CD4-positive, alpha-beta T cell (primary cell): ENCODE results near the gene RAD51B. TPM values are rescaled to one million over a fixed set of nuclear protein-coding genes. Genes with fewer than 3 reads are reported as not detected.

Experiments used
- ATAC-seq: fragments of 200-7000 bp; cut with Tn5 transposase; one replicate; pipeline ENCODE4 v1.10.0; 2022; ENCODE audit warnings: mild to moderate bottlenecking; ENCODE audit not compliant: poor library complexity
- CTCF ChIA-PET: fragments of 350-600 bp; sonication (Branson Sonifier 250); formaldehyde crosslinking; loops from one replicate; lab custom pipeline; 2021; ENCODE audit warnings: antibody characterized with exemption, inconsistent platforms; lab: Charles Lee
- POLR2A ChIA-PET: fragments of 350-600 bp; sonication (Branson Sonifier 250); formaldehyde crosslinking; loops from one replicate; lab custom pipeline; 2021; ENCODE audit warnings: antibody characterized with exemption, inconsistent platforms; lab: Charles Lee
- DNase-seq, 14 experiments: peaks; one replicate each; pipeline ENCODE4 v3.0.0-alpha.2; 2013 to 2020; ENCODE audit warnings: mixed read lengths in 2 of 14
- H3K27ac ChIP-seq, 2 donors: one replicate each; pipeline versions ENCODE4 v1.5.1 to v1.7.0; 2013; ENCODE audit warnings: low read length in 2 of 2, low read depth in 1 of 2, mild to moderate bottlenecking in 1 of 2
- H3K27me3 ChIP-seq, 2 experiments: 1 replicate in 1 of 2; 2 replicates in 1 of 2; pipeline versions ENCODE4 v1.6.1 to v1.7.0; 2013; ENCODE audit warnings: low read length in 2 of 2, control low read depth in 1 of 2, mild to moderate bottlenecking in 1 of 2, moderate library complexity in 1 of 2; ENCODE audit not compliant: insufficient read depth in 2 of 2, control insufficient read depth in 1 of 2
- H3K36me3 ChIP-seq: one replicate; pipeline ENCODE4 v1.6.1; 2013; ENCODE audit warnings: low read length, control low read depth; ENCODE audit not compliant: insufficient read depth
- H3K4me1 ChIP-seq: one replicate; pipeline ENCODE4 v1.6.1; 2013; ENCODE audit warnings: low read length, control low read depth; ENCODE audit not compliant: insufficient read depth
- H3K4me3 ChIP-seq: one replicate; pipeline ENCODE4 v1.5.1; 2013; ENCODE audit warnings: mild to moderate bottlenecking, low read length, moderate library complexity
- H3K9me3 ChIP-seq, 2 experiments: 1 replicate in 1 of 2; 2 replicates in 1 of 2; pipeline versions ENCODE4 v1.6.1 to v1.7.0; 2013; ENCODE audit warnings: low read length in 2 of 2, mild to moderate bottlenecking in 2 of 2, control low read depth in 1 of 2, moderate library complexity in 1 of 2; ENCODE audit not compliant: control insufficient read depth in 1 of 2, insufficient read depth in 1 of 2
- H3K27ac Mint-ChIP-seq: one replicate; pipeline ENCODE4 v1.8.0; 2020; ENCODE audit warnings: mixed read lengths
- H3K27me3 Mint-ChIP-seq: one replicate; pipeline ENCODE4 v1.8.0; 2021; ENCODE audit warnings: mixed read lengths
- H3K36me3 Mint-ChIP-seq: one replicate; pipeline ENCODE4 v1.8.0; 2021; ENCODE audit warnings: low read depth, mixed read lengths
- H3K4me1 Mint-ChIP-seq: one replicate; pipeline ENCODE4 v1.8.0; 2021; ENCODE audit warnings: low read depth, mixed read lengths
- H3K4me3 Mint-ChIP-seq: one replicate; pipeline ENCODE4 v1.8.0; 2020; ENCODE audit warnings: mild to moderate bottlenecking, mixed read lengths
- H3K9me3 Mint-ChIP-seq: one replicate; pipeline ENCODE4 v1.8.0; 2020; ENCODE audit warnings: mixed read lengths
- intact Hi-C, 2 experiments: fragments of 100-400 bp; cut with DNase I in 1 of 2; cut with micrococcal nuclease in 1 of 2; formaldehyde crosslinking; loops; one replicate each; pipeline versions ENCODE4 v1.15.1 to v1.9.0; 2023 to 2025; cut with DNase I, micrococcal nuclease
- total RNA-seq, 174 experiments: library from RNA in 2 of 174; stranded (reverse) in 2 of 174; gene quantifications; one replicate each; pipeline ENCODE4 v1.2.3 and lab custom pipeline; 2021 to 2026
- TF ChIP-seq, protein P1 (sequence below): fragments of 200-600 bp; IDR thresholded peaks from one replicate; pipeline ENCODE4 v1.8.0; 2022; ENCODE audit warnings: antibody characterized with exemption, mild to moderate bottlenecking

Gene RAD51B
- total RNA-seq, 2 experiments from 2014 or later: 18.4 to 20.0 TPM

DNA sequence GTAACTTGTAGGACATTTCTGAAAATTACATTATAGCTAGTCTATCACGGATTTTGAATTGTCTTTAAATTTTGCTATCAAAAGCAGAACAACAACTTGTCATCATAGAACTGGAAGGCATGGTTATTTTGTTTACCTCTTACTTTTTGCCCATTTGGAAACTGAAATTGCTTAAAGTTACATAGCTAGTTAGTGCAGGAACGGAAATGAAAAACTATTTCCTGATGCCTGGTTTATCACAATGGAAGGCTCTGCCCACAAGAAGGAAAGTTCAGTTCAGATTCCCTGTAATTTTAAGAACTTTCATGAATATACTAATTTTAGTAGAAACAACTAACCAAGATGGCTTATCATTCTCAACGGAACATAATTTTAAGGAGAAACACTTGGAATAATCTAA lies 427.7 kb downstream of the RAD51B start:
- H3K36me3 ChIP-seq: no peaks in the 10 kb centered on the region
- H3K27me3 ChIP-seq: no peaks in the 10 kb centered on the region
- no peak overlapping the region for H3K4me3 Mint-ChIP-seq
- CTCF ChIA-PET: interaction anchor here (0.6 to 6.0 kb wide), 4 partner anchors 351 to 582 kb away, joined by 3 to 33 read pairs (median 4); no protein-coding TSS in a partner anchor
- no peaks in the 10 kb centered on the region for H3K9me3 ChIP-seq
- H3K27me3 Mint-ChIP-seq: no peaks in the 10 kb centered on the region
- intact Hi-C loops: loop anchor here (5.0 to 10.0 kb wide), 5 partner anchors 35 to 858 kb away; no protein-coding TSS in a partner anchor
- no peaks in the 10 kb centered on the region for H3K9me3 Mint-ChIP-seq
- ATAC-seq (no peak), DNase-seq (no peak)
- POLR2A ChIA-PET: interaction anchor here (0.9 to 9.1 kb wide), 5 partner anchors 532 to 574 kb away, joined by 4 to 157 read pairs (median 5); partner anchors contain the start of gene ZFP36L1
- peaks cover 45% of the 10 kb centered on the region for H3K4me1 Mint-ChIP-seq
- no peaks in the 10 kb centered on the region for H3K36me3 Mint-ChIP-seq
- H3K27ac ChIP-seq: no peak overlapping the region
- H3K4me3 ChIP-seq: no peak overlapping the region
- H3K4me1 ChIP-seq: peaks cover 6% of the 10 kb centered on the region
- no peak overlapping the region for H3K27ac Mint-ChIP-seq
- TF ChIP-seq, protein P1, sequence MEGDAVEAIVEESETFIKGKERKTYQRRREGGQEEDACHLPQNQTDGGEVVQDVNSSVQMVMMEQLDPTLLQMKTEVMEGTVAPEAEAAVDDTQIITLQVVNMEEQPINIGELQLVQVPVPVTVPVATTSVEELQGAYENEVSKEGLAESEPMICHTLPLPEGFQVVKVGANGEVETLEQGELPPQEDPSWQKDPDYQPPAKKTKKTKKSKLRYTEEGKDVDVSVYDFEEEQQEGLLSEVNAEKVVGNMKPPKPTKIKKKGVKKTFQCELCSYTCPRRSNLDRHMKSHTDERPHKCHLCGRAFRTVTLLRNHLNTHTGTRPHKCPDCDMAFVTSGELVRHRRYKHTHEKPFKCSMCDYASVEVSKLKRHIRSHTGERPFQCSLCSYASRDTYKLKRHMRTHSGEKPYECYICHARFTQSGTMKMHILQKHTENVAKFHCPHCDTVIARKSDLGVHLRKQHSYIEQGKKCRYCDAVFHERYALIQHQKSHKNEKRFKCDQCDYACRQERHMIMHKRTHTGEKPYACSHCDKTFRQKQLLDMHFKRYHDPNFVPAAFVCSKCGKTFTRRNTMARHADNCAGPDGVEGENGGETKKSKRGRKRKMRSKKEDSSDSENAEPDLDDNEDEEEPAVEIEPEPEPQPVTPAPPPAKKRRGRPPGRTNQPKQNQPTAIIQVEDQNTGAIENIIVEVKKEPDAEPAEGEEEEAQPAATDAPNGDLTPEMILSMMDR: no peak

DNA sequence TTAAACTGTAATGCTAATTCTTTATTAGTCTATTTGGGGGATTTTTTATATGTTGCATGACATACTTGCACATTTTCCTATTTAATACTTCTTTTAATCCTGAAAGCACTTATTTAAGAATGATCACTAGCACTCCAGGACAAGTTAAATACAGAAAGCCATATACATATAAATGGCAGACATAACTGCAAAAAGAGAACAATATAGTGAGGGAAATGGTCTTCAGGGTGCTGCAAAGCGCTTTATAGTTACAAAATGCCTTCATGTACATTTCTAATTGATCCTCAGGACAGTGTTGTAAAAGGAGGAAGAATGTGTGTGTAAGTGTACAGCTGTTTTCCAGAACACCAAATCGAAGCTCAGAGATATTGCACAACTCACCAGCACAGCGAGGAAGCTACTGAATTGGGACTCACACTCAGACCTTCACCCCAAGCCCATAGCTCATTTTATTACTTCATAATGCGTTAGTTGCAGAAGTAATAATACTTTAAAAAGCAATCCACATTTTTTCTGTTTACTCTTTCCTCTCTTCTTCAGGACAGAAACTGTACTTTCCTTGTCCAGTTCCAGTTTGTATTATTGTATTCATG lies 428.2 kb downstream of the RAD51B start:
- Histone ChIP-seq H3K27ac (no peak overlapping the region), H3K27me3 (no peaks in the 10 kb centered on the region), H3K4me3 (no peak overlapping the region), H3K9me3 (no peaks in the 10 kb centered on the region), H3K36me3 (no peaks in the 10 kb centered on the region), H3K4me1 (peaks cover 6% of the 10 kb centered on the region)
- Mint-ChIP-seq H3K27ac (peak overlapping the region; percentile 67), H3K4me3 (no peak overlapping the region), H3K36me3 (no peaks in the 10 kb centered on the region), H3K9me3 (no peaks in the 10 kb centered on the region), H3K4me1 (peaks cover 48% of the 10 kb centered on the region), H3K27me3 (no peaks in the 10 kb centered on the region)
- ATAC-seq (no peak), DNase-seq (peak in 2 of 14 experiments; percentile 23)
- POLR2A ChIA-PET: interaction anchor here (0.9 to 9.1 kb wide), 5 partner anchors 532 to 573 kb away, joined by 4 to 157 read pairs (median 5); partner anchors contain the start of gene ZFP36L1
- TF ChIP-seq, protein P1: no peak
- CTCF ChIA-PET: interaction anchor here (0.6 to 6.0 kb wide), 4 partner anchors 350 to 596 kb away, joined by 3 to 33 read pairs (median 12); no protein-coding TSS in a partner anchor
- intact Hi-C loops: loop anchor here (1.0 to 10.0 kb wide), 10 partner anchors 35 to 857 kb away; no protein-coding TSS in a partner anchor

DNA sequence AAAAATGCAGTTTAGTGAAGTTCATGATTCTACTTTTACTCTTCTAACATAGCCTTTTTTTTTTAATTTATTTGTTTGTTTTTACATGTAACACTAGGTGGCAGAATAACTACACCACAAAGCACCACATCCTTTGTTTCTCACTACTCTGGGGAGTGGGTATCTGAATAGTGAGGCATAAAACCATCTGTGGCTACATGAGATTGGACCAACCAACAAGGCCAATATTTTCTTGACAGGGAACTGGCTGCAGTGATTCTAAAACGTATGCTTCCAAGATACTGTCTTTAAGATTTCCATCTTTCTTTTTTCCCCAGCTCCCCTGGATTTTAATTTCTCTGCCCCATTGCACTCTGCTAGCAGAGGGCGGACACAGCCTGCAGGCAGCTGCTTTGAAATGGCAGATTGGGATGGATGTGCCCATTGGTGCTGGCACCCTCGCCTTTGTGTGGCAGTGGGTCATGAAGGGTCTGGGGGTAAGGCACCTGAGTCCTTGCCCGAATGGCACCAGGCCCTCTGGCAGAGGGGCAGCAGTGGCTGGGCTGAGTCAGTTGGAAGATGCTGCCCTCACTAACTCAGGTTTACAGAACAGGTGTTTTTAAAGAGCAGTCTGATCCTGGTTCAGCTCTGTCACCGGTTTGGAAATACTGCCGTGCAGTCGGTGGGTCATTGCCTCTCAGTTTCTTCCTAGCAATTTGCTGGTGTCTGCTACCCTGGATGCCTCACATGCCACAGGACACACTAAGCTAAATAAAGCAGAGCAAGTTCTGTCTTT lies 429.1 kb downstream of the RAD51B start:
- Mint-ChIP-seq H3K36me3 (no peaks in the 10 kb centered on the region), H3K27ac (peak overlapping the region; percentile 67), H3K4me3 (no peak overlapping the region), H3K27me3 (no peaks in the 10 kb centered on the region), H3K4me1 (peaks cover 52% of the 10 kb centered on the region), H3K9me3 (no peaks in the 10 kb centered on the region)
- no peaks in the 10 kb centered on the region for H3K27me3 ChIP-seq
- peak in 5 of 14 experiments; percentile 1 to 79 (median 69) for DNase-seq
- TF ChIP-seq, protein P1: peak; percentile 77
- ChIA-PET POLR2A (interaction anchor here (0.7 to 9.1 kb wide), 13 partner anchors 11 to 596 kb away, joined by 3 to 157 read pairs (median 4); partner anchors contain the start of gene ZFP36L1), CTCF (interaction anchor here (0.7 to 6.0 kb wide), 9 partner anchors 34 to 596 kb away, joined by 3 to 33 read pairs (median 6); no protein-coding TSS in a partner anchor)
- no peaks in the 10 kb centered on the region for H3K9me3 ChIP-seq
- H3K27ac ChIP-seq: no peak overlapping the region
- intact Hi-C loops: loop anchor here (1.0 to 10.0 kb wide), 10 partner anchors 34 to 856 kb away; no protein-coding TSS in a partner anchor
- H3K36me3 ChIP-seq: no peaks in the 10 kb centered on the region
- peaks cover 6% of the 10 kb centered on the region for H3K4me1 ChIP-seq
- no peak overlapping the region for H3K4me3 ChIP-seq
- ATAC-seq: peak; percentile 83
